CD4-positive, alpha-beta T cell treated with Interleukin-15 for 1 hour (primary cell): Measurements from ENCODE around the gene NAP1L4.

Source experiments
- DNase-seq: peaks from one replicate; pipeline ENCODE4 v3.0.0-alpha.2; 2020

The NAP1L4 gene, protein sequence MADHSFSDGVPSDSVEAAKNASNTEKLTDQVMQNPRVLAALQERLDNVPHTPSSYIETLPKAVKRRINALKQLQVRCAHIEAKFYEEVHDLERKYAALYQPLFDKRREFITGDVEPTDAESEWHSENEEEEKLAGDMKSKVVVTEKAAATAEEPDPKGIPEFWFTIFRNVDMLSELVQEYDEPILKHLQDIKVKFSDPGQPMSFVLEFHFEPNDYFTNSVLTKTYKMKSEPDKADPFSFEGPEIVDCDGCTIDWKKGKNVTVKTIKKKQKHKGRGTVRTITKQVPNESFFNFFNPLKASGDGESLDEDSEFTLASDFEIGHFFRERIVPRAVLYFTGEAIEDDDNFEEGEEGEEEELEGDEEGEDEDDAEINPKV

DNA sequence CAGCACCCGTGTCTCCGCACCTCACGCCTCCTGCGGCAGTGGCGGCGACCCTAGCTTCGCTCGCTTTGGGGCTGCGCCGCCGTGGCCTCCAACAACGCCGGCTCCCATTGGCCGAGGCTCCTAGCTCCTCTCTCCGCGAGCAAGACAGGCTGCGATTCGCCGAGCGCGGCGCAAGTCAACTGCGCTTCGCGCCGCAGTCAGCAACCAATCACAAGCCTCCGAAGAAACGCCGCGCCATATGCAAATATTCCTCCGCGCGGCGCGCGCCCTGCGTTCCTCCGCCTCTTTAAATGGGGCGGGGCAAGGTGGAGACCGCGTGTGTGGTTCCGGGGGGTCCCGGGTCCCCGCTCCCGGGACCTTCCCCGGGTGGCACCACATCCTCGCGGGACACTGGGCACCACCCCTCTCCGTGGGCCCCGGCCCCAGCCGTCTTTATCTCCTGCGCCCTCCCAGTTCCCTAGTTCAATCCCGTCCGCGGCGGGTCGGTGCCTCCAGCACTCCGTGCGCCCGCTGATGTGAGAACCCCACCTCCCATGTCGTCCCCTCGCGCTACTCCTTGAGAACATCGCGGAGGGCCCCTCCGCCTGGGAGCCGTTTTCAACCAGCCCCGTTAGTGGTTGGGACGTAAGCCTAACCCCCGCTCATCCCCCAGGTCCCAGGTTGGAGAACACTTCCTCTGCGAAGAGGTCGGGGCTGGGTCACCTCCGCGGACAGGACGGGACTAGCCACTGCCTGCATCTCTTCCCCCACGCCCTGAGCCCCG, at the start of gene NAP1L4:
TSS of gene NAP1L4 (minus strand) at position 96 of the 763 bp plus-strand sequence. CDS start 13,109 bp downstream, outside the sequence.
- DNase-seq: peak; percentile 96

DNA sequence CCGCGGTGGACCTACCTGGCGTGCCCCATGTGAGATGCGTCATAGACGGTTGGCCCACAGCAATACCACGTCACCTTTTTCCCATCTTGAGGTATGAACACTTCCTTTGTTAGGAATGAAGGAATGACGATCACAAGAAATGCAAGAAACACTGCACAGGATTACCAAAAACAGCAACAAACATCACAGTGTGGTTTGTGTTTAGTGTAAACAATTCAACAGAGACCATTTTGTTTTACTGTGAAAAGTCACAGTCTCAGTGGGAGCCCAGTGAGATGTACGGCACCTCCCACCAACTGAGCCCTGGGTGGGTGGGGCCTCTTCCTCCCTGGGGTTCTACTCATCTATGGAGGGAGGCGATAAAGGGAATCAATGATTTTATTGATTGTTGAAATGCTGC, 48.8 kb upstream of the NAP1L4 start:
- no peak for DNase-seq

DNA sequence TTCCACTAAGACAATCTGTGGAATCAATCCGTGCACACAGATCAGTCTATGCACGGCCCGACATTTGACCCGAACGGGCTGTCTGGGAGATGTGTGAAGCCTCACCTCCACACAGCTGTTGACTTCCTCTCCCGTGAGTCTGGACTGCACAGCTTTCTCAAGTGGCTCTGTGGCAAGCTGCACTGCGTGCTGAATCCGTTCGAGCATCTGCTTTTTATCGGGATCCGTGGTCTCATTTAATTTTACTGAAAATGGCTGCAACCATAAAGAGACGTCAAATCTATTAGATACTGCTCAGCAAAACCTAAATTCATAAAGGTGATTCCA, 45.8 kb upstream of the NAP1L4 start:
- DNase-seq: no peak

DNA sequence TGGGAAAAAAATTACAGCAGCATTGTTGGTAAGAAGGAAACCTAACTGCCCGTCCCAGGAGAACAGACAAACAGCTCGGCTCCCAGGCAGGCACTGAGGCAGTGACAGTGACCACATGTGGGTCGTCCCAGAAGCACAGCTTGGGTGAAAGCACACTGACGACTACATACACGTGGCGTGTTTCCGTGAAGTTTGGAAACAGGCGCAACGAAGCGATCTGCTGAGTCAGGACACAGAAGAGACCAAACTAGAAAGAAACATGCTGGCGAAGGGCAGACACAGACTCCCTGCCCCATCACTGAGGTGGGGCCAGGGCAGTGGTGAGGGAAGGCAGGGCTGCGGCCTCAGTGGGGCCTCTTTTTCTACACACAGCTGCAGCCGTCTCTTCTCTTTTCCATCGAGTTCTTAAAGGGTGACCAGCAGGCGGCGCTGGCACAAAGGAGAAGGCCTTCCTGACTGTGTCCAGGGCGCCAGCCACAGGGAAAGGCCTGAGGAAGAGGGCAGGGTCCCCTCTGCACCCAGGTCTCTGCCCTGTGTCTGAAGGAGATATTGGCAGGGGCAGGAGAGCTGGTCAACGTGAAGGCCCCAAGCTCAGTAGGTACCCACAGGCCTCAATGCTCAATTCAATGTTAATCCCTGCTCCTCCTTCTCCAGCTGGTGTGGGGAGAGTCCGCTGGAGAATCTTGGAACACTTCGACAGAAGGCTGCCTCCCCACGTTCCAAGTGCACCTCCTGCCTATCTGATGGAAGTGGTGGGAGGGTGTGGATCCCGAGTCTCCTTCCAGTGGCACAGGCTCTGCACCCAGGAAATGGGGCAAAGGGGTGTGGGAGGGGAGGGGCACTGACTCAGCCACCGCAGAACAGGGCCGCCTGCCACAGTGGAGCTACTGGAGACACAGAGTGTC, 45.2 kb upstream of the NAP1L4 start:
- peak; percentile 47 for DNase-seq

DNA sequence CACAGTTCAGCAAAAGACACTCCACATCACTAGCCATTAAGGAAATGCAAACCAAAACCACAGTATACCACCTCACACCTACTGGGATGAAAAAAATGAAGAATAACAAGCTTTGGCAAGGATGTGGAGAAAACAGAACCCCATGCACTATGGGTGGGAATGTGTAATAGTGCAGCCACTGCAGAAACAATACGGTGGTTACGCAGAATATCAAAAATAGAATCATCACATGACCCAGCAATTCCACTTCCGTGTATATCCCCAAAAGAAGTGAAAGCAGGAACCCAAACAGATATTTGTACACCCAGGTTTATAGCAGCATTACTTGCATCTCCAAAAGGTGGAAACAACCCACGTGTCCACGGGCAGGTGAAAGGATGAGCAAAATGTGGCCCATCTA, 44.3 kb upstream of the NAP1L4 start:
- DNase-seq: no peak

DNA sequence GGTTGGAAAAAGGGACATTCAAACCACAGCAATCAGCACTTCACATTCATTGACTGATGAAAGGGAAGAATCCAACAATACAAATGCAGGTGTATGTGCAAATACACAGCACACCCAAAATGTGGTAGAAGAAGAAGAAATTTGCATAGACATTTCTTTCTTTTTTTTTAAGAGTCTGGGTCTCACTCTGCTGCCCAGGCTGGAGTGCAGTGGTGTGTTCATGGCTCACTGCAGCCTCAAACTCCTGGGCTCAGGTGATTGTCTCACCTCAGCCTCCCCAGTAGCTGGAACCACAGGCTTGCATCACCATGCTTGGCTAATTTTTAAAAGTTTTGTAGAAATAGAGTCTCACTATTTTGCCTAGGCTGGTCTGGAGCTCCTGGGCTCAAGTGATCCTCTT, 43.2 kb upstream of the NAP1L4 start:
- DNase-seq: no peak

DNA sequence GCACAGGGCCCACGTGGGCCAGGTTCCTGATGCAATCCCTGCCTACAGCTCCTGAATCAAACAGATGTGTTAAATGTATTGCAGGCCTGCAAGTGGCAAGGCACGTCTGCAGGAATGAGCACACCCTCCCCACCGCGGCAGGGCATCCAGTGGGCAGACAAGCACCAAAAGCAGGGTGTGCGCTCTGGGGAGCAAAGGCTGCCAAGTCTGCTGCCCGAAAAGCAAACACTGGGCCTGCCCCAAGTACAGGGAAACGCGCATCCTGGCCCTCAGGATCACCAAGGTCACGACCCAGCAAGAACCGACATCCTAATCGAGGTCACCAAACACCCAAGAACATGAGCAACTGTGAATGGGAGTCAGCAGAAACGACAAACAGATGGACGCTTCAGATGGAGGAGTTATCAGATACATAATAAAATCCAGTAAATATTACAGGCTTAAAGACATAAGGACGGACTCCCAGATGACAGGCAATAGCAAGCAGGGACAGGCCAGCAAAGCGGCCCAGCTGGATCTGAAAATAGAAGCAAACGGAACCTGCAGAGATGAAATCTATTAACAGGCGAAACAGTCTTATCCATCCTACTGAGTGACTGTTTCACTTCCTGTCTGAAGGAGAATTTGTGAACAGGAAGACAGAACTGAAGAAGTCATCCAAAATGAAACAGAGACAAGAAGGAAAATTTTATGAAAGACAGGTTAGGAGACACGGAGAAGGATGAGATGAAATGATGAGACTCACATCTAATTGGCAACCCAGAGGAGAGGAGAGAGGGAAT, 38.4 kb upstream of the NAP1L4 start:
- no peak for DNase-seq

DNA sequence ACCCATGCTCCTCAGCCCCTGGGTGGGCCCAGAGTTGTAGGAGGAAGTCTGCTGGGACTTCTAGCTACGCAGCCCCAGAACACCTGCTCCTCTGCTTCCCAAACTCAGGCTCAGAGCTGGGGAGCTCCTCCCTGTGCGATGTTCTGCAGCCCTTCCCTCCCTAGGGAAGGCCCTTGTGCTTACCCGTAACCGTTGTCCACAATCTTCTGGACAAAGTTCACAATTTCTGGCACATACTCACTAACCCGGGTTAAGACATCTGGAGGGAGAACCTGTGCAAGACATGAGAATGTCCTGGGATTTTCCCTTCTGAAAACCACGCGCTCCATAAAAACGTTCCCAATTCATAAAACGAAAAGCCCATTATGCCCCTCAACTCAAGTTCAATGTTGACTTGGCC, 36.7 kb upstream of the NAP1L4 start:
- no peak for DNase-seq

DNA sequence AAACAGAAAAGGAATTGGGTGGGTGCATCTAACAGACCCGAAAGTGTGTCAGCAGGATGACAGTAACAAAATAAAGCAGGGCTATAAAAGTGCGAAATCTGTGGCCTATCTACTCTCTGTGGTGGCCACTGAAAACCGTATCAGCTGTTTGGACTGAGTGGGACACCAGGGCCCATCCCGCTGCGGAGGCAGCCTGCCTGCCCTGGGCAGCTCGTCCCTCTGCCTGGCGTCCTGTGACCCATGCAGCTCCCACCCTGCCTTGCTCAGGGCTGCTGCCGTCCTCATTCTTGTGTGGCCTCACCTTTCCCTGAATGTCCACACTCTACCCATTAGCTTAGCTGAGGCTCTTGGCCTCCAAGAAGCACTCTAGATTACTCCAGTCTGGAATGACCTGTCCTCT, 34.7 kb upstream of the NAP1L4 start:
- no peak for DNase-seq

DNA sequence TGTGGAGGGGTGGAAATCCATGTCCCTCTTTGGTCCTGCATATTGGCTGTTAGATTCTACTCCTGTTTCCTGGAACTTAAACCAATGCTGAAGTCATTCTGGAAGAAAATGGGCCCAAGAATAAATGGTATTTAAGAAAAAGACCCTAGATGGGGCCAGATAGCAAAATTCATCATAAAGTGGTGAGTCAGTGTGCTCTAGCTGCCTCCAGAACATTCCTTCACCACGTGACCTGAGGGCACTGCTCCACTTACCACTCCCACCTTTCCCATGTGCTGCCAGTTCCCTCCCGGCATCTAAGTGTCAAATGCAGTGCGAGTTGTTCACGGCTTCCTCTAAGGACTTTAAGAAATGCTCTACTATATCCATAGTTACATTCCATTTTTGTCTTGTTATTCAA, 30.9 kb upstream of the NAP1L4 start:
- no peak for DNase-seq

DNA sequence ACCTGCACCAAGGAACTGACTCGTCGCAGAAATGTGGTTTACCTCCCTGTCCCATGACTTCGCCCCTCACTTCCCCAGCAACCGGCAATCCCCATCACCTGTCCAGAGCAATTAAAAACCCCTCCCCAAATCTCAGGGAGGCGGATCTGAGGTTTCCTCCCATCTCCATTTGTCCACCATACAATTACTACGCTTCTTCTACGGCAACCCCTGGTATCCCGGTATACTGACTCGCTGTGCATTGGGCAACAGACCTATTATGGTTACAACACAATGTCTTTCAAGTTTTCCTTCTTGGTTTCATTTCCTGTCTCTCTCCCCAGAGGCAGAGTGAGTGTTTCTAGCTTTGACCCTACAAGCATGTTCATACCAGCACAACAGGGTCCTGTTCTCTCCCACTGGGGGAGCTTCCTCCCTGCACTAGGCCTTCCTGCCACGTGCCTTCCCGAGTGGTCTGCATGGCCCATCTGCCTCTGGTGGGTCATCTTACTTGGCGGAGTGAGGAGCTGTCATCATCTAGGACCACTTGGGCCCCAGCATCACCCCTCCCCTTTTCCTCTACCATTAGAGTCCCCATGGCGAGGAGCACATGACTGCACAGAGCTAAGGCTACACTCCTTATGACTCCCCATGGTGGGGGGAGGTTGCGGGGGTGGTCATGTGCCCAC, 30.3 kb upstream of the NAP1L4 start:
- DNase-seq: no peak

DNA sequence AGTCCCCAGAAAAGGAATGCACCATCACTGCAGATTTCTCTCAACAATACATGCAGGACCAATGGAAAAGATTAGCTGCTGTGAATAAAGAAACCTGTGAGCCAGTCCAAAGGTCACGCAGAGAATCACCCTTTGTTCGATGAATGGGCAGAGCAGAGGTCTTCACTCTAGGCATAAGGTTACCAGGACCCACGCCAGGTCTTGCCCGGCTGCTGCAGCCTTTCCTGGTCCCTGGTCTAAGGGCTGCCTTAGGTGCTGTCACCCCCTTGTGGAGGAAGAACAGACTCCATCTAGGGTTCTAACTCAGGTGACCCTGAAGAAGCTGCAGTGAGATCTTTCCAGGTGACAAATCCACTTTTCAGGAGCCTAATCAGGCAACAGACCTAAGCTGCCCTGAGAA, 29.0 kb upstream of the NAP1L4 start:
- DNase-seq: peak; percentile 29

DNA sequence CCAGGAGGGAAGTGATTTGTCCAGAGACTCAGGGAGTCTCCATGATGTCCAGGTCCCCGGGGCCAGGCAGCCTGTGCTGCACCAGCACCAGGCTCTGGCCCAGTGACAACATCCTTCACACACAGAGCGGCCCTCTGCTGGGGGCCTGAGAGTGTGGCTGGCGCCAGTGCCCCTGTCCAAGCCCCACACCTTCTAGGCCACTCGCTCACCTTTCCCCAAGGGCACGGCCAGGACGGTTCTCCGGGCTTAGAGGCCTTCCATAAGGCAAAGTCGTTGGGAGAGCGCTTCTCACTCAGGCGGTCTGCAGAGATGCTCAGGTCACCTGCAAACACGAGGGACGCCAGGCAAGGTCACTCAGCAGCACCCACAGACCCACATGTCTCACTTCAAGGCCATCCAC, 27.9 kb upstream of the NAP1L4 start:
- no peak for DNase-seq

DNA sequence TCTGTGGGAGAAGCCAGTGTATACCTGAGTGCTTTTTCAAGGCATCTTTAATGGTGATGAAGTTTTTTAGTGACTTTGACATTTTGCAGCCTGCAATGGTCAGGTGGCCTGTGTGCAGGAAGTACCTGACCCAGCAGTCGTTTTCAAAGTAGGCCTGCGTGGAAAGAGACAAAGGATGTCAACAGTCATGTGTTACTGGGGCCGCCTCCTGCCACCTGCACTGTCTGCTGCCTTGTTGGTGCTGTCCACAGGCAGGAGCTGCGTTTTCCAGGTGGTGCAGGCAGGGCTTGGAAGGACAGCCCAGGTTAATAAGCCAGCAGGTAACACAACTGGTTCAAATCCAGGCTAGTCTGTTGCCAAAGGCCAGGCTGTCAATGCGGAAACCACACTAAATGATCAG, 26.5 kb upstream of the NAP1L4 start:
- DNase-seq: no peak

DNA sequence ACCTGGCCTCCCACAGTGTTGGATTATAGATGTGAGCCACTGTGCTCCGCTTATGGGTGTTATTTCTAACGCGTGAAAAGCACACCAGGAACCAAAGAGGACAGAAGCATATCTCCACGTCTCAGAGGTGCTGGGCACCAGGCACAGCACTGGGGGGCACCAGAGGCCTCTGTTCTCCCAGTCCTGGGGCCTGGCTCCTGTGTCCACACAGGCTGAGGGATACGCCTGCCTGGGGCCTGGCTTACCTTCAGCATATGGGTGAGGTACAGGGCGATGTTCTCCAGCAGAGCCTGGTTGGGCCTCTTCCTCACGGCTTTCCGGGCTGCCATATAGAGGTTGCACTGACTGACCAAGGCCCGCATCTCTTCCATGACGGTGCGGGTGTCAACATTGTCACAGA, 24.7 kb upstream of the NAP1L4 start:
- DNase-seq: no peak

DNA sequence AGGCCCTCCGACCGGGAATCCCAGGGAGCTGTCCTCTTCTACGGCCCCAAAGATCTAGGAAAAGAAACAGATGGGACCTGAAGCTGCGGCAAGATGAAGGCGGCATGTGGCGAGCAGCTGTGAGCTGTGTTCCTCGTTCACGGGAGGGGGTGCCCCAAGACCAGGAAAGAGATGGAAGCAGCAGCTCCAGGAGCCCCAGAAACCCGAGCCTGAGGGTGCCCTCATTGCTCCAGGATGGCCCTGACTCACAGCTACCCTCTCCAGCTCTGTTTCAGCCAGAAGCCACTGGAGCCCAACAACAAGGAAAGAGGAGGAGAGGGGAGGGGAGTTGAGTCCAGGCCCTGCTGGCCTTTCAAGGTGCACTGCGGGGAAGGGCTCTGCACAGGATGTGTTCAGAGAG, 23.7 kb upstream of the NAP1L4 start:
- no peak for DNase-seq

DNA sequence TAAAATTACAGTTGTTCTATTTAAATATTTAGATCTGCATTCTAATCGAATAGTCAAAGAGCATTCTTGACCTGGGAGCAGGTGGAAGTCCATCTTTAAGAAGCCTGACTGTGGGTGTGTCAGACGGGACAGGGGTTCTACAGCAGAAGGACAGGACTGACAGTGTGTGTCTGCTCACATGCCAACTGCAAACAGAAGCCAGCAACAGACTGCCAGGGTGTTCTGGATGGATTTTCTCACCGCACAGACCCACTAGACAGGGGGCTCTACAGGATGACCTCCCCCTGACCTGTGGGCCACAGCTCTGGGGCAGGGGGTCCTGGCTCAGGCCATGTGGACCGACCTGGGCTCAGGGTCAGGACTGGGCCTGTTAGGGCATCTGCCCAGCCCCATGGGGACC, 22.8 kb upstream of the NAP1L4 start:
- no peak for DNase-seq

DNA sequence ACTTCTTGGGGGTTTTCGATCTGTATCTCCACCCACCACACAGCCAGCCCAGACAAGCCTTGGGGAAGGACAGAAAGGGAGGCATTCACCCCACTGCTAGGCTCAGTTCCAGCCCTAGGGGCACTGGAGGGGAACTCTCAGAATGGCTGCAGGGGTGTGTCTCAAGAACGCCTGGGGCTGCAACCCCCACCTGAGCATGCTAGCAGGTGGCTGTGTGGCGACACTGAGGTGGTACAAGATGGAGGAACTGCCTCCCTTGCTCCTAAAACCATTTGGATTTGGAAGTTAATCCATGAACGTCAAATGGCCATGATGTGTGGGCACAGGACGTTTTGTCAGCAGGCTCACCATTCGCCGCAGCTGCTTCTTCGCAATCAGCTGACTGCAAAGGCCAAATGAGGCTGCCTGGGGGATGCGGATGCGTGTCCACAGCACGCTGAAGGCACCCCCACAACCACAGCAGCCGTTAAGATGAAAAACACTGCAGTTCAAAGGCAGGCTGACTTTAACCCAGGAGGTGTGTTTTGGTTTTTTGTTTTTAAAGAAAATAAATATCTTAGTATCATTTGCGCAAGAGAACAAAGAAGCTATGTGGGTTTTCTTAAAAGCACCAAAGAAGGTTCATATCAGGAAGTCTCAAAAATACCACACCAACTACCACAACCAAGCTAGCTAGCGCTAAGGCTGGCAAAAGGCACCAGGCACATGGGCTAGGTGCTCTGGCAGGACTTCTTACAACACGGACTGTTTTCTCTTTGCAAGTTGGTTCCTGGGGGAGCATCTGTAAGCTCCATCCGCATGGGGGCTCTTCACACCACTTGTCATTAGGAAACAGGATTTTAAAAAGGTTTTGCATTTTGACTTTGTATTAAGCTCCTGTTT, 22.2 kb upstream of the NAP1L4 start:
- DNase-seq: peak; percentile 75

DNA sequence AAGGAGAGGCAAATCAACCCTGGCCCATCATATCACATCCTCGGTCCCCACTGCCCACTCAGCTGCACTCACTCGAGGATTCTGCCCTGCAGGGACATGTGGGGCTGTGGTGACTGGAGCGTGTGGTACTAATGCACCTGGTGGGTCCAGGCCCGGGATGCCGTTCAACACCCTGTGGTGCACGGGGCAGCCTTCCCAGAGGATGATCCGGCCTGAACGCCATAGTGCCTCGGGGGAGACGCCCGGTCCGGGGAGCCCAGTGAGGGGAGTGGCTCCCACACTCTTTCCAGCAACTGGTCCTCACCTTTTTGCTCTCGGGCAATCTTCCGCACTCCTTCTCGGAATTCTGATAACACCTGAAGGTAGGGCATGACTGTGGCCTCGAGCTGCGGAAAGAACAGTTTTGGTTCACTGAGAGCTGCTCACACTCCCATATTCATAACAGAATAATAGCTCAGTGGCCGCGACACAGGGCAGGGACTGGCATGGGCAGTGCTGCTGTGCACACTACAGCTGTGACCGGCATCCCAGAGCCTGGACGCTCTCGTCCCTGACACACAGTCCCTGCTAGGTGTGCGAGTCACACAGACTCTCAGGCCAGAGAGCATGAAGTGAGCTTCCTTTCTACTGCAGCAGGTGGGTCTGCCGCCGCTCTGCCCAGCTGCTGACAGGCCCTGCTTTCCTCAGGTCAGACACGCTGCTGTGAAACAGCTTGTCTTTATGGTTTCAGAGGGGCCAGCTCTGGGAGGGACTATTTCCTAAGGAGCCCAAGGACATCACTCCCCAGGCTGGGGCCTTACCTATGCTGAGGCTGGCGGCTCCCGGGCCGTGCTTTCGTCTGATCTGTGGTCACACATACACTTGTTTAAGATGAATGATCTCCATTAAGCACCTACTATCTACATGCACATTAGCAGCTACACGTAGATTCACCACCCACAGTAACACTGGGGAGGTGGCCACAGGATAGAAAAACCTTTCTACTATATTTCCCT, 20.1 kb upstream of the NAP1L4 start:
- DNase-seq: no peak
